HG02588 (cell line): Measurements from ENCODE around the gene THBS3.
"Not testable (repeated sequence)": the region's sequence is repeated elsewhere in the genome, so short reads cannot be mapped to it uniquely, and the experiment has no call there.

ENCODE experiments used
- ATAC-seq: cut with Tn5 transposase; IDR thresholded peaks from one replicate; pipeline ENCODE4 v1.9.1; 2021; ENCODE audit warnings: mild to moderate bottlenecking, moderate library complexity; ENCODE audit not compliant: unreplicated experiment

THBS3 gene

DNA sequence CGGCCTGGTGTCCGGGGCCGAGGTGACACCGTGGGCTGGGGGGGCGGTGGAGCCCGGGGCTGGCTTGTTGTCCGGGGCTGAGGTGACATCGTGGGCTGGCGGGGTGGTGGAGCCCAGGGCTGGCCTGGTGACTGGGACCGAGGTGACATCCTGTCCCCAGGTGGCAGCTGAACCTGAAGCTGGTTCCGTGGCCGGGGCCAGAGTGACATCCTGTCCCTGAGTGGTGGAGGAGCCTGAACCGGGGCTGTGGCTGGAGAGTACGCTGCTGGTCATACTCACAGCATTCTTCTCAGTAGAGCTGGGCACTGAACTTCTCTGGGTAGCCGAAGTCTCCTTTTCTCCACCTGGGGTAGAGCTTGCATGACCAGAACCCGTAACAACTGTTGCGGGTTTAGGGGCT is 15.8 kb downstream of the THBS3 start:
- ATAC-seq = no peak

GRCh38 chr1:155189926-155190325 is 17.8 kb downstream of the THBS3 start:
- not testable (repeated sequence) for ATAC-seq

DNA sequence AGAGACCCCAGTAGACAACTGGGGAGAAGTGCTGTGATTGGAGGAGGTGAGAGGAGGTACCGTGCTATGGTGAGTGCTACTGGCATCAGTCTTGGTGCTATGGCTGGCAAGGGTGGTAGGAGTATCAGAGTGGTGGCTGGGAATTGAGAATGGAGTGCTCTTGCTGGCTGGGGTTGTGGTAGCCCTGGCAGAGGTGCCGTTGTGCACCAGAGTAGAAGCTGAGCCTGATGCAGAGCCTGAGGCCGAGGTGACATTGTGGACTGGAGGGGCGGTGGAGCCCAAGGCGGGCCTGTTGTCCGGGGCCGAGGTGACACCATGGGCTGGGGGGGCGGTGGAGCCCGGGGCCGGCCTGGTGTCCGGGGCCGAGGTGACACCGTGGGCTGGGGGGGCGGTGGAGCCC is 19.4 kb downstream of the THBS3 start:
- ATAC-seq = no peak

DNA sequence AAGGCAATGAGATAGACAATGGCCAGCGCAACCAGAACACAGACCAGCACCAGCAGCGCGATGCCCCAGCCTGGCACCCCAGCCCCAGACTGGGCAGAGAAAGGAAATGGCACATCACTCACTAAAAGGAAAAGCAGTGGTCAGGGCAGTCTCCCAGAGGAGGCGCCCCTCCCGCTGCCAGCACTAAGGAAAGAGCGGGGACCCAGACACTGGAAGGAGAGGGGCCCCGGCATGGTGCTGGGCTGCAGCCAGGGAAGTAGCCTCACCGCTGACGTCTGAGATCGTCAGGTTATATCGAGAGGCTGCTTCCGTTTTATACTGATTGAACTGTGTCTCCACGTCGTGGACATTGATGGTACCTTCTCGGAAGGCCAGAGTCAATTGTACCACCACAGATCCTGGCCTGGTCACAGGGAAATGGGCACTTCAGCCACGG is 20.2 kb downstream of the THBS3 start:
- ATAC-seq = no peak

DNA sequence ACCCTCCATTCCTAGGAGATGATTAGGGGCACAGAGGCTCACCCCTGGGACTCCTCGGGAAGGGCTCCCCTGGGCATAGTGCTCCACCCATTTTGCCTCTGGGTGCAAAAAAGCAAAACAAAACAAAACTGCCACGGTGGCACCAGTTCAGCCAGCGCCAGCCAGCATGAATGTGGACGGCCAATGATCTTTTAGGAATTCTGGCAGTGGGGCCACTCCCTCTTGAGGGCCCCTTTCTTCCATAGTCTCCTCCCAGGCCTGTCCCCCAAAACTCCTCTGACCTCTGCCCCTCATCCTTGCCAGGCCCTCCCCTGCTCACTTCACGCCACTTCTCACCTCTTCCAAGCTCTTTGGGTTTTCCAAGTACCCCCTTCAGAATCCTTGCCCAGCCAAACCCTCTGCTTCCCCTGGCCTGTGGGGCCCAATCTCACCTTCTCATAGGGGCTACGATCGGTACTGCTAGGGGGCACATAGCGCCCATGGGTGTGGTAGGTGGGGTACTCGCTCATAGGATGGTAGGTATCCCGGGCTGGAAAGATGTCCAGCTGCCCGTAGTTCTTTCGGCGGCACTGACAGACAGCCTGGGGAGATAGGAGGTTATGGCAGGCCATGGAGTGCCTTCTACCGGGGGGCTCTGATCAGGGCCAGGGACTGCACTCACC is 20.8 kb downstream of the THBS3 start:
- no peak for ATAC-seq

DNA sequence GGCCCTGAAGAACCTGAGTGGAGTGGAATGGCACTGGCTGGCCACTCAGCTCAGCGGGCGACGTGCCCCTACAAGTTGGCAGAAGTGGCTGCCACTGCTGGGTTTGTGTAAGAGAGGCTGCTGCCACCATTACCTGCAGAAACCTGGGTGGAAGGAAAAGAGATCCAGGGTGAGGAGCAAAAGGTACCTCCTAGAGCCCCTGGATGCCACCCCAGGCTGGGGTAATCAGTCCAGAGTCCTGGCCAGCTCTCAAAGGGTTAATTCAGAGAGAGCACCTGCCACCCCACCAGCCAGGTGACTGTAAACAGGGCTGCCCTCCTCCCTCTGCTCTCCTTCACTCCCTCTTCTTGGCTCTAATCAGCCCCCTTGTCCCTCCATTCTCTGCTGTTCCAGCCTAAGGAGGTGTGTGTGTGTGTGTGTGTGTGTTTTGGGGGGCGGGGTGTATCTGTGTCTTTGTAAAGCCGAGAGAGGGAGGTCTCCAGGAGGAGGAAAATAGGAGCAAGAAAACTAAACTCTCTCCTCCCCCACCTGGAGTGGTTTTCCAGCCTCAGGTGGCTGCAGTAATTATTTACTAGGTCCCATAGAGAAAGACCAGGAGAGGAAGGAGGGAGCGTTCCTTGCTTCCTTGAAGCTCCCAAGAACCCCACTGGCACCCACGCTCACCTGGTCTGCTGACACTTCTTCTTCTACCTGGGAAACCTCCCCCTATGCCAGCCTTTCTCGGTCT is 21.5 kb downstream of the THBS3 start:
- no peak for ATAC-seq

GRCh38 chr1:155185783-155186066 is 22.0 kb downstream of the THBS3 start:
- peak; percentile 15 for ATAC-seq

DNA sequence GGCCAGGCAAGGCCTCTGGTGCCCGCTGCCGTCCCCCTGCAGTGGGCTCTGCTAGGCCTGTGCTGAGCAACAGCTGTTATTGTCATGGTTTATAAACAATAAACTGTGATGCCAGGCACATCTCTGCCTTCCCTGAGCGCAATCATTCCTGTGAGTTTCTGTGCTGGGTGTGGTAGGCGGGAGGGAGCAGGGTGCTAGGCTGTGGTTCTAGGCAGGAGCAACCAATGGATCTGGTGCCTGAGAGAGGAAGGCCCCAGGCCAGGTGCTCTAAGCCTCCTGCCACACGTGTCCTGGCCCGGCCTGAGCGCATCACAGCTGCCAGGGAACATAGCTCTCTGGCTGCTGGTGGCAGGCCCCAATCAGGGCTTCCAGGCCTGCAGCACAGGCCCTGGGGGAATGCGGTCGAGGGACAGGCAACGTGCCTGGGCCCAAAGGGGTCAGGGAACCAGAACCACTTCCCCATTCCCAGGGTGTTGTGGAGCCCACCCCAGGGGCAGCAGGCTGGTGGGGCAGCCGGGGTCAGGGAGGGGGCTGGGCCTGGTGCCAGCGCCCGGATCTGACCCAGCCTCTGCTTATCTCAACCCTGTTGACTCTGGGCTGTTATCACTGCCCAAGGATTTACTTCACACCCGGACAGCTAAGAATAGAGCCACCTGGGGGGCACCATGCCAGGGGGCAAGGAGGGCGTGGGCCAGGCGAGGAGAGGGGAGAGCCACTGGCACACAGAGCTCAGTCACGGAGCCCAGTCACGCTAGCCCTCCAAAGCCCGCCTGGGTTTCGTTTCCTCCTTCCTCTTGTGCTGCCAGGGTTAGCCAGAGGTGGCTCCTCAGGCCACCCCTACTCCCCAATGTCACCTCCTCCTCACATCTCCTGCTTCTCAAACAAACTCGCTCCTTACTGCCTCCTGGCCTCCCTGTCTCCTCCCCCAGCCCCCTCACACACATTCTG is 22.6 kb downstream of the THBS3 start:
- peak; percentile 79 for ATAC-seq

GRCh38 chr1:155184351-155184811 is 23.3 kb downstream of the THBS3 start:
- ATAC-seq = no peak

GRCh38 chr1:155183775-155184221 is 23.9 kb downstream of the THBS3 start:
- ATAC-seq = no peak

DNA sequence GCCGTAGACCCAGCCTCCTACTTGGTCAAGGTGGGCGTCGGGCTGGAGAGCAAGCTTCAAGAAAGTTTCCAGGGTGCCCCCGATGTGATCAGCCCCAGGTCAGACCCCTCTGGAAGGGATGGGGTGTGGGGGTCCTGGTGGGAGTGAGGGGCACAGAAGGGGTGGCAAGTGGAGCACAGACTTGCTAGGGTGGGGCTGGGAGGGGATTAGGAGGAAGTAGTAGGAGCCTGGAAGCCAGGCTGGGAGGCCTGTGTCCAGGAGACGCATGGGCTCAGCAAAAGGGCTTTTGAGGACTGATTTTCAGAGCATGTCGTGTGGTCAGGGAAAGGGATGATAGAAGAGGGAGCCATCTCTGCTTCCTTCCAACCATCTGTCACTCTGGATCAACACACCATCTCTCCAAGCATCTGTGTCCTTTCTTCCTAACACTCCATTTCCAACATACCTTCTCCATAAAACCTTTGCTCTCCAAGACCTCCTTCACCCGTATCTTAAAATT is 25.6 kb downstream of the THBS3 start:
- no peak for ATAC-seq

GRCh38 chr1:155181371-155182051 is 26.2 kb downstream of the THBS3 start:
- ATAC-seq = no peak

GRCh38 chr1:155179112-155180031 is 28.3 kb downstream of the THBS3 start:
- ATAC-seq = no peak

DNA sequence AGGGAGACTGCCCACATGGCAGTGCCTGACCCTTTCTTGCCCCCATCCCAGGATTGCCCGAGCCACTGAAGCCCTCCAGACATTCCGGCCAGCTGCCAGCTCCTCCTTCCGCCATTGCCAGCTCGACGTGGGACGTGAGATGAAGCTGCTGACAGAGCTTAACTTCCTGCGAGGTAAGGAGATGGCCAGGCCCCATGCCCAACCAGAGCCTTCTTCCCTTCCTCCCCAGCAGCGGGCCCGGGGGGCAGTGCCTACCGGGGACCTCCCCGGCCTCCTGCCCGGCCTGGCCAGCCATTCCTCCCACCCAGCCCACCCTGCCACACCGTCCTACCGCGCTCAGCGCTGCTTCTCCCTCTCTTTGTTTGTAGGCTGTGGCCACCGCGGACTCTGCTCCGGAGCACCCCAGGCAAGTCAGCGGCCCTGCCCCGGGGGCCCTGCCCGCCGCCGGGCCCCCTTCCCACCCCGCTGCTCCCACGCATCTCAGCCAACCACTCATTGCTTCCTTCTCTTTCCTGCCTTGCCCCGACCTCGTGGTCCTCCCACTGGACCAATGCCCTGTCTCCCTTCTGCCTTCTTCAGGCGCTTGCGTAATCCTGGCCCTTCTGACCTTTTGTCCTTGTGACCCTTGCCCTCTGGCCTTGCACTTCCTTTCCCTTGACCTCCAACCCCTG is 29.1 kb downstream of the THBS3 start:
- ATAC-seq = no peak

GRCh38 chr1:155177918-155178281 is 29.8 kb downstream of the THBS3 start:
- no peak for ATAC-seq

DNA sequence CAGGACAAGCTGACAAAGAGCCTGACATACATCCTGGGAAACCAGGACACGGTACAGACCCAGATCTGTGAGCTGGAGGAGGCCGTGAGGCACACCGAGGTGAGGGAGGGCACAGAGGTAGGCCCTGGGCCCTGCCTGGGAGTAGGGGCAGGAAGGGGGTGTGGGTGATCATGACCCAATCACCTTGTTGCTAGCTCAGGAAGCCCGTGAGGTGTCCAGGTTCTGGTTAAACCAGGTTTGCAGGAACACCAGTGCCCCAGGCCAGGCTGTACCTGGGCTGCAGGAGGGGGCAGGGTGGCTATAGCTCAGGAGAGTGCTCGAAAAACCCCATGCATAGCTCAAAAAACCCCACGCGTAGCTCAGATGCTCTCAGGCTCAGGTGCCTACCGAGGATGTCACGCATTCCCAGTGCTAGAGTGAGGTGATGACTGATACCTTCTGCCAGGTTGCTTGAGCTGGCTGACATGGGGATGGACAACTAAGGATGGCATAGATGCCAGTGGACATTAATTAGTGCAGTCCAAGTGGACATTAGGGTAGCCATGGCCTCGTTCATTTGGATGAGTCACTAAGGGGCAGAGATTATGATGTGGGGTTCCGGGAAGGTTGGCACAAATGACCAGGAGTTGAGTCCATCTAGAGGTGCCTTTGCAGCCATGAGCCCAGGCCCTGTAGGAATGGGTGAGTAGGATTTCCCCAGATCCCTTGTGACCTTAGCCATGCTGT is 30.3 kb downstream of the THBS3 start:
- ATAC-seq = no peak

DNA sequence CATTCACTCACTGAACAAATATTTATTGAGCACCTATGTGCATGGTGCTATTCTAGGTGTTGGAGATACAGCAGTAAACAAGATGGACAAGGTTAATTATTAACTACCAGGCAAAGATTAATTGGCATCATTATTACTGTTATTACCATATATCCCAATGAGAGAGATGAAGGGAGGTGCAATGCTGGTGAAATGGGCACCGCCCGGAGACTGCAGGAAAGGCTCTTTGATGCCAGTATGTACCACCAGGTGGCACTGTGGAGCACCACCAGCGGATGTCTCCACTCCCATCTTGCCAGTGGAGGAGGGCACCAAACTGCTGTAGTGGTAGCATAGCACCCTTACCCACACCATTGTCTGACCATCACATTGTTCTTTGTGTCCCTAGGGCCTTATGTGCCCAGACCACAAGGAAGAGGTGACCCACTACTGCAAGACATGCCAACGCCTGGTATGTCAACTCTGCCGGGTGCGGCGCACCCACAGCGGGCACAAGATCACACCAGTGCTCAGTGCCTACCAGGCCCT is 31.1 kb downstream of the THBS3 start:
- no peak for ATAC-seq

DNA sequence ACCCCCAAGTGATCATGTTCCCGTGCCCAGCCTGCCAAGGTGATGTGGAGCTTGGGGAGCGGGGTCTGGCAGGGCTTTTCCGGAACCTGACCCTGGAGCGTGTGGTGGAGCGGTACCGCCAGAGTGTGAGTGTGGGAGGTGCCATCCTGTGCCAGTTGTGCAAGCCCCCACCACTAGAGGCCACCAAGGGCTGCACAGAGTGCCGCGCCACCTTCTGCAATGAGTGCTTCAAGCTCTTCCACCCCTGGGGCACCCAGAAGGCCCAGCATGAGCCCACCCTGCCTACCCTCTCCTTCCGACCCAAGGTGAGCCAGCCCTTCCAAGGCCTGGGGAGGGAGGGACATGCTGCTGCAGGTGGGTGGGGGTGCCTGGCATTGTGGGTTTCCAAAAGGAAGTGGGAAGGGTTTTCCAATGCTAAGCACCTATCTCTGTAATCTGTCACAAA is 31.7 kb downstream of the THBS3 start:
- ATAC-seq = no peak
